ENCODE data around the gene GGTA1.

- TF ChIP-seq SRF (IDR thresholded peaks at IDR 0.05; ENCODE audit: low read depth) (no peak), CTCF (IDR thresholded peaks at IDR 0.05 in 2 of 3, conservative IDR thresholded peaks at IDR 0.05 in 1 of 3; ENCODE audit: borderline replicate concordance in 1 of 3, insufficient read depth in 1 of 3, low read depth in 2 of 3, low read length in 2 of 3) (no peak), POLR2A (IDR thresholded peaks at IDR 0.05; ENCODE audit: borderline replicate concordance, extremely low read depth, insufficient read depth, insufficient read length) (no peak), ZFX (IDR thresholded peaks at IDR 0.05) (no peak)
Measured at GRCh38 chr9:121508415-121508814, 8.8 kb upstream of the GGTA1 start.

Measured in HCT116 (cell line).